Measurements from ENCODE around the gene EFCAB9. TPM values are rescaled to one million over a fixed set of nuclear protein-coding genes. Genes with fewer than 3 reads are reported as not detected.

EFCAB9 gene
- not detected in 2 replicates for total RNA-seq (2014; rRNA removed; shearing (Covaris generic))
- polyA plus RNA-seq (2016; fragmentation: Nextera tagmentation; extraction: Ambion mirVana), result not detected in 2 replicates

DNA sequence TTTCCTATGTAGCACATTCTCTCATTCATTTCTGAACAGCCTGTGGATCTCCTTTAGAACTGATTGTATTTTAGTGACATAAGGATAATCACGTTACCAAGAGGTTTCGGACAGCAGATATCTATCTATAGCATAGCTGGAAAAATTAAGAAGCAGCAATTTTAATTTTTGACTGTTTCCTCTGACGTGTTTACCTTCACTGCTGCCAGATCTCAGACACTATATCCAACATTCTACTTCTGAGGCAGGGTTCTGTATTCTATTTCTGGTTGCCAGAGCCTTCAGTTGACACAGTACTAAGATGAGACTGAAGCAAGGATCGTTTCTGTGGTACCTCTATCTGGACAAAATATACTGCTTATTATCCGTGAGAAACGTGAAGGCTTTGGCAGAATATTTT, at the start of gene EFCAB9:
Gene EFCAB9, plus strand, starts transcription at position 301 of the 400 bp plus-strand sequence. Its CDS starts 1 bp downstream, at position 302.
- Histone ChIP-seq H3K9me3 (ENCODE audit: low read depth) (no peaks in the 10 kb centered on the region), H2AFZ (no peak within 1 kb of the TSS), H3K4me1 (ENCODE audit: insufficient read depth) (no peaks in the 10 kb centered on the region), H4K20me1 (ENCODE audit: insufficient read depth) (no peaks in the 10 kb centered on the region), H3K36me3 (ENCODE audit: low read depth) (no peaks in the 10 kb centered on the region), H3K27me3 (replicated peaks; ENCODE audit: insufficient read depth) (no peaks in the 10 kb centered on the region), H3K4me3 (no peak within 1 kb of the TSS), H3K4me2 (ENCODE audit: unreplicated experiment) (no peak within 1 kb of the TSS), H3K9ac (no peak within 1 kb of the TSS), H3K79me2 (ENCODE audit: insufficient read depth) (no peaks in the 10 kb centered on the region), H3K27ac (no peak within 1 kb of the TSS), H3F3A (ENCODE audit: insufficient read depth) (no peaks in the 10 kb centered on the region), H3K9me2 (ENCODE audit: insufficient read depth) (no peaks in the 10 kb centered on the region)
- in situ Hi-C loops (cut with MboI), result no loop called here
- DNase-seq, result no peak
- TF ChIP-seq EZH2 (IDR thresholded peaks at IDR 0.05; ENCODE audit: insufficient read depth, poor library complexity, severe bottlenecking) (no peak), EZH2phosphoT487 (IDR thresholded peaks at IDR 0.05; ENCODE audit: insufficient read depth, low read depth) (no peak)
- WGBS, 2 experiments (ENCODE audit: low coverage in 1 of 2, low lambda C conversion rate in 2 of 2, missing lambda C conversion rate in 2 of 2), result 91% methylated on average over 6 of the region's 6 CpGs

DNA sequence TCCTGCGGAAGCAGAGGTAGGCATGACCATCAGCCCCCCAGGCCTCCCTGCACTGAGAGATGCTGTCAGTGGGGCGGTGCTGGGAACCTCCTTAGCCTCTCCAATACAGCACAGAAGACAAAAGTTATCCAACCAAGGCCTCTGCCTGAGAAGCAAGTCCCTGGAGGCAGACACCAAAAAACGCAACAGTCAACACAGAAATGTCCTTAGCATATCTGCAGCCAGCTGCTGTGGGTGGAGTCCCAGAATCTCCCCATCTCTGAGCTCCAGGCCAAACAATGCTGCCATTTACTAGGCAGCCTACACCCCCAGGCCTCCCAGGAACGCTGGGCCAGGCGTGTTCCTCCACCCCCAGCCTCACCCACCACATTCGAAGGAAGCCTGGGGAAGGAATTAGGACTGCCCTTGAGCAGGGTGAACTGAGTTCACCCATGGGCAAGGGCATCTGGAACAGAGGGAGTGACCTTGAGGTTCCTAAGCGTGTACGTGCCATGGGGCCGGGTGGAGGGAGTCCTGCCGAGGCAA, 49.6 kb upstream of the EFCAB9 start:
- TF ChIP-seq EZH2phosphoT487 (IDR thresholded peaks at IDR 0.05; ENCODE audit: insufficient read depth, low read depth), result no peak
- H3K9me3 ChIP-seq (ENCODE audit: low read depth), result no peaks in the 10 kb centered on the region
- H2AFZ ChIP-seq, result no peak overlapping the region
- H3K27me3 ChIP-seq (replicated peaks; ENCODE audit: insufficient read depth), result no peaks in the 10 kb centered on the region
- H3K4me3 ChIP-seq, result no peak overlapping the region
- no peaks in the 10 kb centered on the region for H4K20me1 ChIP-seq (ENCODE audit: insufficient read depth)
- H3K27ac ChIP-seq, result no peak overlapping the region
- peaks cover 98% of the 10 kb centered on the region for H3K79me2 ChIP-seq (ENCODE audit: insufficient read depth)
- peaks cover 6% of the 10 kb centered on the region for H3F3A ChIP-seq (ENCODE audit: insufficient read depth)
- WGBS, 2 experiments (ENCODE audit: low coverage in 1 of 2, low lambda C conversion rate in 2 of 2, missing lambda C conversion rate in 2 of 2), result 62 to 65% methylated on average over 10 of the region's 10 CpGs
- H3K4me1 ChIP-seq (ENCODE audit: insufficient read depth), result peaks cover 10% of the 10 kb centered on the region; the same call in 1 of the 2 replicates
- in situ Hi-C loops (cut with MboI), result no loop called here
- no peaks in the 10 kb centered on the region for H3K9me2 ChIP-seq (ENCODE audit: insufficient read depth)
- DNase-seq, result peak; percentile 33
- no peaks in the 10 kb centered on the region for H3K36me3 ChIP-seq (ENCODE audit: low read depth)
- H3K9ac ChIP-seq, result no peak overlapping the region
- no peak overlapping the region for H3K4me2 ChIP-seq (ENCODE audit: unreplicated experiment)

DNA sequence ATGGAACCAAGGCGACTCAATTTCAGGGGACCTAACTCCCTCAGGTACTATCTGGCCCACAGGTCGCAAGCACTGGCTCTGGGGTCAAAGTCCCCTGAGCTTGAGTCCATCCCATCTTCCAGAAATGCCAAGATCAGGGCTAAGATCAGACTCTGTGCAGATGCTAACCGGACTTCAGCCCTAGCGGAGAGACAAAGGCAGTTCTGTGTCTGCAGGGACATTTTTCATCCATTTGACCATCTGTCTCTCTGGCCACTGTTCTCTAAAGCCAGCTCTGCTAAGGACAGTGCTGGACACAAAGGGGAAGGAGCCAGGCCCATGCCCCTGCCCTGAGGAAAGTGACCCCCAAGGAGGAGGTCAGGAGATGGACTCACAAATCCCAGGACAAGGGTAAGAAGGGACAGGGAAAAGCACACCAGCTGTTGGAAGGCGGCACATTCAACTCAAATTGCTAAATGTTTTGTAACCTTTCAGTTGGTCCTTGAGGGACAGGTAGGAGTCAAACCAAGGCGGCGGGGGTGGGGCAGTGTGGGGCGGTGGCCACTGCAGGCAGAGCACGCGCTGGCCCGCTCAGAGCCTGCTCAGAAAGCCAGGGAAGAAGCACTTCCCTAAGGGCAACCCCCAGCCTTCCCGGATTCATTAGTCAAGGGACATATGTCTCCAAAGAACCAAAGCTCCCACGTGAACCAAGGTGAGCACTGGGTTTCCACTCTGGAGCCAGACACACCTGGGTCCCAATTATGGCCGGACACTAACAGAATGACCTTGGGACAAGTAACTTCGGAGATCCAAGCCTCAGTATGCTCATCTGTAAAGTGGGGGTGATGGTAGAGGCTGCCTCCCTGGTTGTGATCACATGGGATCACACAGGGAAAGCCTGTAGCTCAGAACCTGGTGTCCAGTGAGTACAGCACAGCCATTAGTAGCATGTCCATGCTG, 48.8 kb upstream of the EFCAB9 start:
- no peaks in the 10 kb centered on the region for H3K9me3 ChIP-seq (ENCODE audit: low read depth)
- TF ChIP-seq EZH2phosphoT487 (IDR thresholded peaks at IDR 0.05; ENCODE audit: insufficient read depth, low read depth) (no peak), EZH2 (IDR thresholded peaks at IDR 0.05; ENCODE audit: insufficient read depth, poor library complexity, severe bottlenecking) (no peak)
- H3K9ac ChIP-seq, result no peak overlapping the region
- H3K27me3 ChIP-seq (replicated peaks; ENCODE audit: insufficient read depth), result no peaks in the 10 kb centered on the region
- H3F3A ChIP-seq (ENCODE audit: insufficient read depth), result no peaks in the 10 kb centered on the region
- no peak overlapping the region for H3K4me3 ChIP-seq
- no peak overlapping the region for H3K4me2 ChIP-seq (ENCODE audit: unreplicated experiment)
- H4K20me1 ChIP-seq (ENCODE audit: insufficient read depth), result no peaks in the 10 kb centered on the region
- no peaks in the 10 kb centered on the region for H3K36me3 ChIP-seq (ENCODE audit: low read depth)
- peaks cover 98% of the 10 kb centered on the region for H3K79me2 ChIP-seq (ENCODE audit: insufficient read depth)
- peaks cover 10% of the 10 kb centered on the region; the same call in 1 of the 2 replicates for H3K4me1 ChIP-seq (ENCODE audit: insufficient read depth)
- no peak for DNase-seq
- no peak overlapping the region for H2AFZ ChIP-seq
- H3K27ac ChIP-seq, result no peak overlapping the region
- in situ Hi-C loops (cut with MboI), result no loop called here
- 98 to 99% methylated on average over 13 to 15 of the region's 15 CpGs for WGBS, 2 experiments (ENCODE audit: low coverage in 1 of 2, low lambda C conversion rate in 2 of 2, missing lambda C conversion rate in 2 of 2)
- H3K9me2 ChIP-seq (ENCODE audit: insufficient read depth), result no peaks in the 10 kb centered on the region

DNA sequence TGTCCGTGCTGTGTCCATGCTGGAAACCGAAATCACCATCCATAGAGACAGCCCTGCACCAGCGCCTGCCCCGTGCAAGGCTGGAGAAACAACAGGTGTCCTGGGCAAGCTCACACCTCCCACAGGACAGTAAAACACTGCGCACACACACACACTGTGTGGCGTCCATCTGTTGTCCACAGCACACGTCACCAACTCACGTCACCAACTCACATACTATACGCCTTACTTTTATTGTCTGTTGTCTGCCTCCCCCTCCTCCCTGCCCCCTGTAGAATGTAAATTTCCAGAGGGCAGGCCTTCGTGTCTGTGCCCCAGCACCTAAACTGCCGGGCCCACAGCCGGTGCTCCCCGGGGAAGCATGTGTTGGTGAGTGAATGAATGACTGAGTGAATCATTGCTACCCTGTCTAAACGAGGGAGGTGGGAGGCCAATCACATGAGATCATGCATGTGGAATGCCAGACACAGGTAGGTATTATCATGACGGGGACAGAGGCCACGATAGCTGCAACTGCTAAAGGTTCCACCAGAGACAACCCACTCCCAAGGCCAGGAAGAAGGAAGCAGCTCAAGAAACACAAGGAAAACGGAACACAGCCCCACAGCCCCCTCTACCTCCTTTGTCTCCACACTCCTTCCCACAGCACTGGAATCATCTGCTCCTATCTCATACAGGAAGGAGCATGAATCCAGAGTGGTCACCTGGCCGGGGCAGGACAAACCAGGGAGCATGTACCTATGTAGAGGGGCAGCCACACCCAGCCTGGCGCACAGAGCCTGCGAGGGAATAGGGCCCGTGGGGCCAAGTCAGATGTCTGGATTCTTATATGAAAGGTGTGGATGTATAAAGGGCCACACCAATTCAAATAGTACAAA, 47.9 kb upstream of the EFCAB9 start:
- peaks cover 10% of the 10 kb centered on the region; the same call in 1 of the 2 replicates for H3K4me1 ChIP-seq (ENCODE audit: insufficient read depth)
- no peak overlapping the region for H2AFZ ChIP-seq
- no peaks in the 10 kb centered on the region for H3F3A ChIP-seq (ENCODE audit: insufficient read depth)
- peaks cover 97% of the 10 kb centered on the region for H3K79me2 ChIP-seq (ENCODE audit: insufficient read depth)
- H3K4me3 ChIP-seq, result no peak overlapping the region
- no peak overlapping the region for H3K27ac ChIP-seq
- in situ Hi-C loops (cut with MboI), result no loop called here
- no peak for TF ChIP-seq EZH2 (IDR thresholded peaks at IDR 0.05; ENCODE audit: insufficient read depth, poor library complexity, severe bottlenecking)
- no peak for TF ChIP-seq EZH2phosphoT487 (IDR thresholded peaks at IDR 0.05; ENCODE audit: insufficient read depth, low read depth)
- no peaks in the 10 kb centered on the region for H4K20me1 ChIP-seq (ENCODE audit: insufficient read depth)
- DNase-seq, result no peak
- H3K9me2 ChIP-seq (ENCODE audit: insufficient read depth), result no peaks in the 10 kb centered on the region
- no peaks in the 10 kb centered on the region for H3K9me3 ChIP-seq (ENCODE audit: low read depth)
- no peak overlapping the region for H3K4me2 ChIP-seq (ENCODE audit: unreplicated experiment)
- 89 to 92% methylated on average over 21 of the region's 21 CpGs for WGBS, 2 experiments (ENCODE audit: low coverage in 1 of 2, low lambda C conversion rate in 2 of 2, missing lambda C conversion rate in 2 of 2)
- no peaks in the 10 kb centered on the region for H3K27me3 ChIP-seq (replicated peaks; ENCODE audit: insufficient read depth)
- H3K36me3 ChIP-seq (ENCODE audit: low read depth), result no peaks in the 10 kb centered on the region
- no peak overlapping the region for H3K9ac ChIP-seq

Data from GM23248 (cell line).